Suprapubic skin (tissue), 4 donors: Measurements from ENCODE around the gene GALNT2.

ENCODE experiments used
- EP300 ChIP-seq: sonication (generic); formaldehyde crosslinking; IDR thresholded peaks from one replicate; pipeline ENCODE4 v1.6.1; 2017; ENCODE audit warnings: antibody characterized with exemption
- POLR2AphosphoS5 ChIP-seq, 3 donors: sonication (generic); formaldehyde crosslinking; IDR thresholded peaks; one replicate each; pipeline ENCODE4 v1.6.1; 2017; ENCODE audit warnings: antibody characterized with exemption in 3 of 3
- TF ChIP-seq, protein P1 (sequence below), 2 donors: fragments of 200-600 bp in 1 of 2; fragments of 450-650 bp in 1 of 2; sonication (generic) in 1 of 2; IDR thresholded peaks; one replicate each; pipeline ENCODE4 v1.5.1; 2016 to 2019; ENCODE audit warnings: antibody characterized with exemption in 2 of 2, mild to moderate bottlenecking in 1 of 2, moderate library complexity in 1 of 2

- TF ChIP-seq, protein P1, sequence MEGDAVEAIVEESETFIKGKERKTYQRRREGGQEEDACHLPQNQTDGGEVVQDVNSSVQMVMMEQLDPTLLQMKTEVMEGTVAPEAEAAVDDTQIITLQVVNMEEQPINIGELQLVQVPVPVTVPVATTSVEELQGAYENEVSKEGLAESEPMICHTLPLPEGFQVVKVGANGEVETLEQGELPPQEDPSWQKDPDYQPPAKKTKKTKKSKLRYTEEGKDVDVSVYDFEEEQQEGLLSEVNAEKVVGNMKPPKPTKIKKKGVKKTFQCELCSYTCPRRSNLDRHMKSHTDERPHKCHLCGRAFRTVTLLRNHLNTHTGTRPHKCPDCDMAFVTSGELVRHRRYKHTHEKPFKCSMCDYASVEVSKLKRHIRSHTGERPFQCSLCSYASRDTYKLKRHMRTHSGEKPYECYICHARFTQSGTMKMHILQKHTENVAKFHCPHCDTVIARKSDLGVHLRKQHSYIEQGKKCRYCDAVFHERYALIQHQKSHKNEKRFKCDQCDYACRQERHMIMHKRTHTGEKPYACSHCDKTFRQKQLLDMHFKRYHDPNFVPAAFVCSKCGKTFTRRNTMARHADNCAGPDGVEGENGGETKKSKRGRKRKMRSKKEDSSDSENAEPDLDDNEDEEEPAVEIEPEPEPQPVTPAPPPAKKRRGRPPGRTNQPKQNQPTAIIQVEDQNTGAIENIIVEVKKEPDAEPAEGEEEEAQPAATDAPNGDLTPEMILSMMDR (IDR thresholded peaks at IDR 0.05), result no peak
- TF ChIP-seq EP300, result no peak
- no peak for TF ChIP-seq POLR2AphosphoS5 (IDR thresholded peaks at IDR 0.05)
Measured at GRCh38 chr1:230171356-230172015, 104.4 kb downstream of the GALNT2 start.
